Erythroblast (primary cell): ENCODE data around the gene SLCO2A1.
A peak's percentile ranks its signal among the peaks of the same experiment; 100 is the strongest.

Source experiments
- DNase-seq, 2 experiments: peaks; one replicate each; lab custom pipeline; 2025; lab: John Stamatoyannopoulos, UW
- GATA1 ChIP-seq: IDR thresholded peaks from 2 replicates; pipeline ENCODE4 v1.6.1; 2011; ENCODE audit warnings: low read depth, mild to moderate bottlenecking, control low read depth, low read length, moderate library complexity
- POLR2A ChIP-seq: IDR thresholded peaks from 2 replicates; pipeline ENCODE4 v1.6.1; 2011; ENCODE audit warnings: mild to moderate bottlenecking, low read length

Gene SLCO2A1

DNA sequence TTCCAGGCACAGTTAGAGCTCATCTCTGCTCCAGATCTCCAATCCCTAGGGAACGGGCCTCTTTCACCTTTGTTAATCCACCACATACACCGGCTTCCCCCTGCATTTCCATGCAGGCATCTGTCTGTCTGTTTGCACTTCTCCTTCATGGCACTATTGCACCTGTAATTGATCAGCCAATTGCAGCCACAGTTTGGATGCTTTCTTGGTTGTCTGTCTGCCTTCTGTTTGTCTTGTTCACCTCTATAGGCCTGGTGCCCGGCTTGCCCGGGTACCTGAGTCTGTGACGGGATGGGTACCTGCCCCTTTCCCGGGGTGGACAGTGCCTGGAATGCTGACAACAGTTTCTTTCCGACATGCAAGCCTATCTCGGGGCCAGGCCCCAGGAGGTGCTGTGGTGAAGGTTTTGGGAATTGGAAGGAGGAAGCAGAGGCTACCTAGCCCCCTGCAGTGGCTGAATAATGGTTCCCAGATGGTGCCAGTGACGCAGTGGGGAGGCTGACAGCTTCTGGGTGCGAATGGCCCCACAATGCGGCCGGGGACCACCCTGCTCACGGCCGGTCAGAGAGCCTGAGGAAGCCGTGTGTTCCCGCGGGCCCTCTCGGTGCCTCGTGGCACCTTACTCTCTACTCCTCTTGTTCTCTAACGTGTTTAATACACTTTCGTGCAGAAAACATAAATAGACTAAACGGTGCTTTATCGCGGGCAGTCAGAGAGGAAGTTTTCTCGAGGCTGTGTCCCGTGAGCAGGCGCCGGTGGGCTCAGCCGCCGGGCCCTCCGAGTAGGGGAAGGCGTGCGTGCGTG is 102.8 kb downstream of the SLCO2A1 start:
- no peak for TF ChIP-seq GATA1
- no peak for TF ChIP-seq POLR2A
- DNase-seq: no peak

DNA sequence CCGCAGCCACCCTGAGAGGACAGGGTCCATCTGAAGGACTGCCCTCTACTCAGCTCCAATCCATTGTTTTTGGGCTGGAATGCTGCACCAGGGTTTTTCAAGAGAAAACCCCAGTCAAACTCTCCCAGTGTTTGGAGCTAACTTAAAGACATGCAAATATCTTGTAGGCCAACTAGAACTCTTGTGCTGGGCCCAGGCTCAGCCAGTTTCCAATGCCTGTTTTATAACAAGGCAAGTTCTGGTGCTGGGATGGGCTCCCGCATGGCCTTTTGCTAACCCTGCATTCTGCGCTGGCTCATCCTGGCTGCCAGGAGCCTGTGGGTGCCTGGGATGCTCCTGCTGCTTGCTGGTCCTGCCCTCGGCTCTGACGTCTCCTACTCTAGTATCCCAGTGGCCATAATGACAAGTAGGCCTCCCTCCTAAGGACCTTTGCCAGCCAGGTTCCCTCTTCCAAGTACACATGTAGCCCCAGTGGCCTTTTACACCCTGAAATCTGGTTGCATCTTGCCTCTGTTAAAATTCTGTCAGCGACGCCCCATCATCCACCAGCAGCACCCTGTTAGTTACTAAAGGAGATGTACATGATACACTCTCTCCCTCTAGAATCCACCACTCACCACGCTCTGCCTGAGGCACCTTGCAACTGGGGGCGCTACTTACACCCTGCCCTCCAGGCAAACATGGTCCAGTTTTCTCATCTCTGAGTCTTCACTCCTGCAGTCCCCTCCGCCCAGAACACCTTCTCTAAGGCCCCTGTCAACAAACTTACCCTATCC is 103.6 kb downstream of the SLCO2A1 start:
- TF ChIP-seq GATA1: no peak
- TF ChIP-seq POLR2A: no peak
- DNase-seq: no peak

DNA sequence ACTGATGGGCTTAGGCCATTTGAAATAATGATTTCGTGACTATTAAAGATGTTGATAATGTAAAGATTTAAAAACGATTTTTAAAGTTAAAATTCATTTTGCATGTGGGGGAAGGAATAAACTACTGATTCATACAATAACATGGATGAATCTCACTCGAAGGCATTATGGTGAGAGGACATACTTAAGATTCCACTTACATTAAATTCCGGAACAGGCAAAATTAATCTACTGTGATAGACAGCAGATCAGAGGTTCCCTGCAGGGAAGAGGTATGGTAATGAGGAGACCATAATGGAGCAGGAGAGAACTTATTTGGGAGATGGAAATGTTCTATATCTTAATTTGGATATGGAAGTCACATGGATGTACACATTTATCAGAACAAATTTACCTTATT is 105.7 kb downstream of the SLCO2A1 start:
- TF ChIP-seq POLR2A (no peak), GATA1 (no peak)
- DNase-seq: no peak

DNA sequence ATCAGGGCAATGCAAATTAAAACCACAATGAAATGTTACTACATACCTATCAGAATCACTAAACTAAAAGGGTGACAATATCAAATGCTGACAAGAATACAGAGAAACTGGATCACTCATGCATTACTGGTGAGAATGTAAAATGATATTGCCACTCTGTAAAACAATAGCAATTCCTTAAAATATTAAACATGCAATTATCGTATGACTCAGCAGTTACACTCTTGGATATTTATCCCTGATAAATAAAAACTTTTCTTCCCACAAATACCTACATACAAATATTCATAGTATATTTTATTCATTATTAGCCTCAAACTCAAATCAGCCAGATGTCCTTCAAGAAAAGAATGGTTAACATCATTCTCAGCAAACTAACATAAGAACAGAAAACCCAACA is 108.1 kb downstream of the SLCO2A1 start:
- TF ChIP-seq GATA1: no peak
- TF ChIP-seq POLR2A: no peak

DNA sequence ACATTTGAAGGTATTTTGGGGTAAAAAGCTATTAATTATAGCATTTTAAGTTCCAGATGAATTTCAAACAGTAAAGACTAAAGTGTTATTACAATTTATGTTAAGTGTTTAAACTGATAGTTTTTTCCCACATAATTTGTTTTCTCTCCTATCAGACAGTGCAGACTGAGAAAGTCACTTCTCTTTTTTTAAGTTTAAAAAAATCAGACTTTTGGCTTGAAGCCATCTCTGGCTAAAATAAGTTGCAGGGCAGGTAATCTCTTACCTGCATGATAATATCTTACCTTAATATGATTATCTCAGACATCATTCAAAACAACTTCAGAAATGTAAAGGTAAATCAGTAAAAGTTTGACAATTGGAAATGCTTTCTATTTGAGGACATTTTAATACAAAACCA is 112.6 kb downstream of the SLCO2A1 start:
- TF ChIP-seq POLR2A (no peak), GATA1 (no peak)
- DNase-seq: no peak

More for the DNA sequence above, 108.1 kb downstream of the SLCO2A1 start:
- DNase-seq: no peak

DNA sequence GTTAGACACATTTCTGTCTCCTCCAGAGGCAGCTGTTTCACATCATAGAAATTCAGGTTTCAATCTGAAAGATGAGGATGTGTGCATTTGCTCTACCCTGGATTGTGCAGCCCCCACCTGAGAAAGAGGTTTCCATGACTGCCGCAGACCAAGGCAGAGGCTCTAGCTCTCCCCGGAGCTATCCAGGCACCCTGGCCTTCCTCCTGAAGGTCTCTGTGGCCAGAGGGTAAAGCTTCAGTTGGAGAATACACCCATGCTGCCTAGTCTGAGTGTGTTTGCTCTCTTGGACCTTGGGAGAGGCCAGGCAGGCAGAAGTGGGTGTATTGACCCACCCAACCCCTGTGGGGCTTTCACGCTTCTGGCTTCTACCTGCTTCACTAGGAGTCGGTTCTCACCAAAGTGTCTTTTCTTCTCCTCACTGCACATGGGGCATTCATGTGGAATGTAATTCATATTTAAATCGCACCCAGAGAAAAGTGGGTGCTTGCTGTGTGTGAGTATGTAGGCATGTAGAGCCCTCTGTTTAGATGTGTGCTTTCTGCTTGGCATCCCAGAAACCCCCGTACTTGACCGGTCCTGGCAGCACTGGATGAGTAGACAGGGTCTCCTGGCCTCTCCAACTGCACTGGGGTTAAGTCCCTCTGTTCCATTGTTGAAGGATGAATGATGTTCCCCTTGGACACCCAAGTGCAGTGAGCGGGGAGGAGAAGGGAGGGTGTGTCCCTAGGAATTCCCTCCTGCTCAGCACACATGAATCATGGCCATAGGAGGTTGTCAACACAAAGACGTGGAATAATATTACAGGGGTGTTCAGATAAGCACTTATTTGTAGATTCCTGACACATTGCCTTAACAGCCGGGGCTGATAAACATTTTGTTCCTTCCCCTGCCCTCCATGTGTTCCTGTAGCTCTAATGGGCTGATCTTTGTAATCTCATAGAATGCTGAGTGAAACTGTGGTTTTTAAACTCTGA is 113.8 kb downstream of the SLCO2A1 start:
- no peak for TF ChIP-seq GATA1
- no peak for DNase-seq

DNA sequence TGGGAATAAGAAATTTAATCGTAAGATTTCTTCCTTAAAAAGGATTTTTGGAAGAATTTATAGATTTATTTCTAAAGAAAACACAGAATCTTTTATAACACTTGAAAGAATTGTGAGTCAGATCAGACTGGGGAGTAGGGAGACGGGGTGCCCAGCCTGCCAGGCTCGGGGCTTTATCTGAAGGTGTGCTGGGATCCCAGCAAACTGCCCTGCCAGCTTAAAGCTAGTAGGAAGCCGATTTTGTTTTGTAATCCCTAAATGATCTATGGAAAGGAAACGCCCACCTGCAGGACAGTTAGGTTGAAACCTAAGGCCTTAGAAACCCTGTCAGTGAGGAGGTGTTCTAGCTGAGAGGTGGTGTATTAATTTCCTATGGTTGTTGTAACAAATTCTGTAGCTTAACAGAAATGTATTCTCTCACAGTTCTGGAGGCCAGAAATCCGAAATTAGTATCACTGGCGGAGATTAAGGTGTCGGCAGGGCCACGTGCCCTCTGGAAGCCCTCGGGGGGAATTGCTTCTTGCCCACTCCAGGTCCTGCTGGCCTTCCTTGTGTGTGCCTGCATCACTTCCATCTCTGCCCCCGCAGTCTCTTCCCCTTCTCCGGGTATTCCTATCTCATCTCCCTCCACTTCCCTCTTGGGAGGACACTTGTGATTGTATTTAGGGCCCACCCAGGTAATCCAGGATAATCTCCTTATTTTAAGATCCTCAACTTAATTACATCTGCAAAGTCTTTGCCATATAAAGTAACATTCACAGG is 114.7 kb downstream of the SLCO2A1 start:
- TF ChIP-seq POLR2A (no peak), GATA1 (no peak)
- no peak for DNase-seq

DNA sequence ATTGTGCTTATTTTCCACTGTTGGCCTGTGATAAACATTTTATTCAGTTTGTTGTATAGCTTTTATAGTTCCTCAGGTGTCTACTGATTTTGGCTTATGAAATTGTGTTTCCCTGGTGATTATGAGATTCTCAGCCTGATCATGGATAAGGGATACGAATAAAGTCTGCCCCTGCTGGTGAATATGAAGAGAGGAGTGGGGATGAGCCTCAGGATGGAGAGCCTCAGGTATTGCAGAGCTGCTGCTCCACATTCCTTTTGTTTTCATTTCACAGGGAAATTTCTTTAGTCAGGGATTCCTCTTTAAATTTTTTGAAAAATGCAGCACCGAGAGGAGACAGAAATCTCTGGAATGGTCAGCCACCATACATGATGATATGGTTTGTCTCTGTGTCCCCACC is 119.3 kb downstream of the SLCO2A1 start:
- TF ChIP-seq POLR2A (no peak), GATA1 (no peak)

DNA sequence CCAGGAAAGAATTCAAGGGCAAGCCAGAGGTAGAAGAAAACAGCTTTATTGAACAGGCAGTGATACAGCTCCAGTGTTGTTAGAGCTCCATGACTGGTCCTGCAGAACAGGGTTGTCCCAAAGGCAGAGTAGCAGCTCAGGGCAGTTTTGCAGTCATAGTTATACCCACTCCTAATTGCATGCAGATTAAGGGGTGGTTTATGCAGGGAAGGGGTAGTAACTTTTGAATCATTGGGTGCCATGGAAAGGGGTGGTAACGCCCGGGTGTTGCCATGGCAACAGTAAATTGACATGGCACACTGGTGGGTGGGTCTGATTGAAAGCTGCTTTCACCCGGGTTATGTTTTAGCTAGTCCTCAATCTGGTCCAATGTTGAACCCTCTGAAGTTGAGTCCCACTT is 124.3 kb downstream of the SLCO2A1 start:
- TF ChIP-seq GATA1 (no peak), POLR2A (no peak)
- DNase-seq: no peak

More for the DNA sequence above, 119.3 kb downstream of the SLCO2A1 start:
- no peak for DNase-seq

DNA sequence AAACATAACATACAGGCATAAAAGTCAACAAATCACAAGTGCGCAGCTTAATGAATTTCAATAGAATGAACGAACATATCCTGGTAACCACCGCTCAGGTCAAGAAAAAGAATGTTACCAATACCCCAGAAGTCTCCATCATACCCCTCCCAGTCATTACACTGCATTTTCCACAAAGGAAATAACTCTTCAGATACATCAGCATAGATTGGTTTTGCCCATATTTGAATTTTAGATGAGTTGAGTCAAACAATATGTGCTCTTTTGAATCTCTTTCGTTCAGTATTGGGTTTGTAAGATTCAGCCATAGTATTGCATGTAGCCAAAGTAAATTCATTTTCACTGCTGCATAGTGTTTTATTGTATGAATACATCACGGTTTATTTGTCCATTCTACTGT is 127.9 kb downstream of the SLCO2A1 start:
- TF ChIP-seq POLR2A: no peak
- no peak for TF ChIP-seq GATA1
- DNase-seq: no peak

DNA sequence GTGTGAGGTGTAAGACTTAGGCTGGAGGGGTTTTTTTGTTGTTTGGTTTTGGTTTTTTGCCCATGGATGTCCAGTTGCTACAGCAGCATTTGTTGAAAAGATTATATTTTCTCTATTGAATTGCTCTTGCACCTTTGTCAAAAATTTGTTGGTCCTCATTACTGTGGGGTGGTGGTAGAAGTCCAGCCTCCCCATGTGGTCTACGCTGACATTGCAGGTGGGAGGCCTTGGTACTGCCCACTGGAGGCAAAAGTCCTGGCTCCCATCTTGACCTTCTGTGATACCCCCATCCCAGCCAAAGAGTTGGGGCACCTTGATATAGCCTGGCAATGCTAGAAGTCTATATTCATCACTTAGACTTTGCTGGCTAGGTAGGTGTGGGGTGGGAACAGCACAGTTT is 128.6 kb downstream of the SLCO2A1 start:
- TF ChIP-seq GATA1 (no peak), POLR2A (no peak)
- DNase-seq: peak; percentile 42 to 52

DNA sequence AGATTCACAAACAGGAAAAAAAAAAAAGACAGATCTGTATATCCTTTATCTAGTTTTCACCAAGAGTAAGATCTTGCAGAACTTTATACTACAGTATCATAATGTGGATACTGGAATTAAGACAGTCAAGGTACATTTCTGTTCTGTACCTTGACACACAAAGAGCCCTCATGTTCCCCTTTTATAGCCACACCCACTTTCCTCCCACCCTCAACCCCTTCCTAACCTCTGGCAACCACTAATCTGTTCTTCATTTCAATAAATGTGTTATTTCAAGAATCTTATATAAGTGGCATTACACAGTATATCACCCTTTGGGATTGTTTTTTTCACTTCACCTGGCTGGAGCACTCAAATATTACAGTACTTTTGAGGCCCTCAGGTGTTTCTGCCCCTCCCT is 130.4 kb downstream of the SLCO2A1 start:
- no peak for TF ChIP-seq POLR2A
- TF ChIP-seq GATA1: no peak
- DNase-seq: no peak

DNA sequence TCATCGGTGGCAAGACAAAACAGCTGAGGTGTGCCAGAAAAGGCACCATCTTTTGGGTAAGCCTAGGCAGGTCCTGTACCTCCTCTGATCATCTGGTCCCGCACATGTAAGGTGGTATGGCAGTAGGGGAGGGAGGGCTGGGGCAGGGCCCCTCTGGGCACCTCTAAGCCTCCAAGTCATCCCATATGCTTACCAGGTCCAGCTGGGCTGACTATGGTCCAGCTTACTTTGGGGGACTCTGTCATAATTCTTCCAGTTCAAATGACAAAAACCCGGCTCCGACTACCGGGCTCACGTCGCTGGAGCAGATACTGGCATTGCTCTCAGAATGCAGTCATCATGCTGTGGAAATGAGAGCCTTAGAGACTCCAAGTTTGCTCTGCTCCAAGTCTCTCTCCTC is 132.2 kb downstream of the SLCO2A1 start:
- TF ChIP-seq POLR2A: no peak
- TF ChIP-seq GATA1: no peak
- DNase-seq: no peak
